ENCODE measurements around the gene WDR82. TPM values are rescaled to one million over a fixed set of nuclear protein-coding genes. Genes with fewer than 3 reads are reported as not detected.
"Not testable (repeated sequence)": the region's sequence is repeated elsewhere in the genome, so short reads cannot be mapped to it uniquely, and the experiment has no call there.

The WDR82 gene
- total RNA-seq, 1 donor from 2014 or later = 103 TPM

- intact Hi-C loops (cut with micrococcal nuclease) = loop anchor here (1.0 kb wide), 1 partner anchor 48 kb away; no protein-coding TSS in a partner anchor
- H3K27ac Mint-ChIP-seq = no peak overlapping the region
- H3K27me3 Mint-ChIP-seq (ENCODE audit: low read depth) = no peaks in the 10 kb centered on the region
- peaks cover 8% of the 10 kb centered on the region for H3K36me3 Mint-ChIP-seq (ENCODE audit: low read depth)
- peaks cover 17% of the 10 kb centered on the region for H3K4me1 Mint-ChIP-seq (ENCODE audit: low read depth)
- no peak for DNase-seq (ENCODE audit: low spot score)
- no peak overlapping the region for H3K4me3 Mint-ChIP-seq (ENCODE audit: low read depth)
- H3K9me3 Mint-ChIP-seq = no peaks in the 10 kb centered on the region
These were observed 12.4 kb upstream of the WDR82 start for GRCh38 chr3:52290596-52291507.

GRCh38 chr3:52289747-52290595 lies 11.5 kb upstream of the WDR82 start:
- H3K4me1 Mint-ChIP-seq (ENCODE audit: low read depth) = peaks cover 17% of the 10 kb centered on the region
- no peak overlapping the region for H3K4me3 Mint-ChIP-seq (ENCODE audit: low read depth)
- H3K27me3 Mint-ChIP-seq (ENCODE audit: low read depth) = no peaks in the 10 kb centered on the region
- peaks cover 8% of the 10 kb centered on the region for H3K36me3 Mint-ChIP-seq (ENCODE audit: low read depth)
- H3K9me3 Mint-ChIP-seq = no peaks in the 10 kb centered on the region
- intact Hi-C loops (cut with micrococcal nuclease) = no loop called here
- DNase-seq (ENCODE audit: low spot score) = no peak
- no peak overlapping the region for H3K27ac Mint-ChIP-seq

GRCh38 chr3:52289338-52289746 lies 10.9 kb upstream of the WDR82 start:
- Mint-ChIP-seq H3K4me3 (ENCODE audit: low read depth) (peak overlapping the region; percentile 89), H3K27me3 (ENCODE audit: low read depth) (no peaks in the 10 kb centered on the region), H3K27ac (no peak overlapping the region), H3K4me1 (ENCODE audit: low read depth) (peaks cover 17% of the 10 kb centered on the region), H3K36me3 (ENCODE audit: low read depth) (peaks cover 8% of the 10 kb centered on the region), H3K9me3 (no peaks in the 10 kb centered on the region)
- DNase-seq (ENCODE audit: low spot score) = no peak
- intact Hi-C loops (cut with micrococcal nuclease) = no loop called here

DNA sequence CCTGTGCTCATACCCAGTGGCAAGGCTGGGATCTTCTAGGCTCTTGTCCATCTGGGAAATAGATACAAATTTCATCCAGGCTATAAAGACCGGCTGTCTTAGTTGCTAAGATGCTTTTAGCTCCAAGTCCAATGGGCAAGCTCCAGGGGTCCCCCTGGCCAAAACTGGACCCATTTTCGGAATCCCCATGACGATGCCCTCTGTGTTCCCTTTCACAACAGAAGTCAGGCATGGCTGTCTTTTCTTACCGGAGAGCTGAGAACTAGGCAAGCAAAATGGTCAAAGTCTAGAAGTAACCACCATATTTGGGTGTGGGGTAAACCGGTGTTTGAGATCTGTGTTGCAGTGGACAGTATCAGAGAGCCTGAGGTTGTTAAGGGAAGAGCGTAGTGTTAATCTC lies 10.2 kb upstream of the WDR82 start:
- Mint-ChIP-seq H3K4me1 (ENCODE audit: low read depth) (peaks cover 17% of the 10 kb centered on the region), H3K4me3 (ENCODE audit: low read depth) (peak overlapping the region; percentile 89), H3K9me3 (no peaks in the 10 kb centered on the region), H3K27ac (peak overlapping the region; percentile 100), H3K36me3 (ENCODE audit: low read depth) (peaks cover 8% of the 10 kb centered on the region), H3K27me3 (ENCODE audit: low read depth) (no peaks in the 10 kb centered on the region)
- DNase-seq (ENCODE audit: low spot score) = no peak
- intact Hi-C loops (cut with micrococcal nuclease) = no loop called here

DNA sequence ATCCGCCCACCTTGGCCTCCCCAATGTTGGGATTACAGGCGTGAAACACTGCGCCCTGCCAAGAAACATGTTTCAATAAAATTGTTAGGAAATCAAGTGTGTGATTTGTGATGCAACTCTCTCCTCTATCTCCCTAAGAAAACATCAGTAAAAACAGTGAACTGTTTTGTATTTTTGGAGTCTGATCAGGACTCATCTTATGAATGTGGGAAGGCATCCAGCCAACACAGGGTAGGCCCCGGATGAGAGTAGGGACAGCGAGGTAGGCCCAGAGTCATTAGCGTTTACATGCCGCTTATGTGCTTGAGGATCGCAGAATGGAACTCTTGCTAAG lies 8.3 kb upstream of the WDR82 start:
- intact Hi-C loops (cut with micrococcal nuclease) = loop anchor here (1.0 kb wide), 1 partner anchor 7 kb away; no protein-coding TSS in a partner anchor
- peaks cover 16% of the 10 kb centered on the region for H3K36me3 Mint-ChIP-seq (ENCODE audit: low read depth)
- peak overlapping the region; percentile 89 for H3K4me3 Mint-ChIP-seq (ENCODE audit: low read depth)
- peak overlapping the region; percentile 100 for H3K27ac Mint-ChIP-seq
- peaks cover 29% of the 10 kb centered on the region for H3K4me1 Mint-ChIP-seq (ENCODE audit: low read depth)
- no peaks in the 10 kb centered on the region for H3K27me3 Mint-ChIP-seq (ENCODE audit: low read depth)
- H3K9me3 Mint-ChIP-seq = no peaks in the 10 kb centered on the region
- no peak for DNase-seq (ENCODE audit: low spot score)

- DNase-seq (ENCODE audit: low spot score); H3K9me3 Mint-ChIP-seq; H3K27ac Mint-ChIP-seq; intact Hi-C loops (cut with micrococcal nuclease); H3K4me3 Mint-ChIP-seq (ENCODE audit: low read depth); H3K27me3 Mint-ChIP-seq (ENCODE audit: low read depth): not testable (repeated sequence)
- Mint-ChIP-seq H3K4me1 (ENCODE audit: low read depth) (peaks cover 40% of the 10 kb centered on the region), H3K36me3 (ENCODE audit: low read depth) (peaks cover 13% of the 10 kb centered on the region)
These were observed 5.6 kb upstream of the WDR82 start for GRCh38 chr3:52284051-52284450.

- intact Hi-C loops (cut with micrococcal nuclease) = no loop called here
- Mint-ChIP-seq H3K36me3 (ENCODE audit: low read depth) (peaks cover 16% of the 10 kb centered on the region), H3K27ac (peak overlapping the region; percentile 43), H3K9me3 (no peaks in the 10 kb centered on the region), H3K4me3 (ENCODE audit: low read depth) (no peak overlapping the region), H3K27me3 (ENCODE audit: low read depth) (no peaks in the 10 kb centered on the region), H3K4me1 (ENCODE audit: low read depth) (peaks cover 37% of the 10 kb centered on the region)
- no peak for DNase-seq (ENCODE audit: low spot score)
These were observed 4.9 kb upstream of the WDR82 start for GRCh38 chr3:52283306-52283705.

- DNase-seq (ENCODE audit: low spot score) = no peak
- Mint-ChIP-seq H3K27ac (peak overlapping the region; percentile 90), H3K27me3 (ENCODE audit: low read depth) (no peaks in the 10 kb centered on the region), H3K4me3 (ENCODE audit: low read depth) (no peak overlapping the region), H3K36me3 (ENCODE audit: low read depth) (peaks cover 22% of the 10 kb centered on the region), H3K9me3 (no peaks in the 10 kb centered on the region), H3K4me1 (ENCODE audit: low read depth) (peaks cover 37% of the 10 kb centered on the region)
- intact Hi-C loops (cut with micrococcal nuclease) = no loop called here
These were observed 3.7 kb upstream of the WDR82 start for GRCh38 chr3:52281981-52282801.

- no peak for DNase-seq (ENCODE audit: low spot score)
- peaks cover 46% of the 10 kb centered on the region for H3K4me1 Mint-ChIP-seq (ENCODE audit: low read depth)
- H3K27me3 Mint-ChIP-seq (ENCODE audit: low read depth) = no peaks in the 10 kb centered on the region
- H3K27ac Mint-ChIP-seq = peak overlapping the region; percentile 99
- intact Hi-C loops (cut with micrococcal nuclease) = no loop called here
- H3K4me3 Mint-ChIP-seq (ENCODE audit: low read depth) = peak overlapping the region; percentile 93
- H3K36me3 Mint-ChIP-seq (ENCODE audit: low read depth) = peaks cover 39% of the 10 kb centered on the region
- no peaks in the 10 kb centered on the region for H3K9me3 Mint-ChIP-seq
These were observed 1.6 kb upstream of the WDR82 start for GRCh38 chr3:52280050-52280461.

- intact Hi-C loops (cut with micrococcal nuclease) = loop anchor here (1.0 to 10.0 kb wide), 4 partner anchors 8 to 405 kb away; partner anchors contain the start of genes DUSP7, GLYCTK, GNL3 and PBRM1
- DNase-seq (ENCODE audit: low spot score) = no peak
- Mint-ChIP-seq H3K4me3 (ENCODE audit: low read depth) (peak overlapping the region; percentile 93), H3K9me3 (no peaks in the 10 kb centered on the region), H3K27me3 (ENCODE audit: low read depth) (no peaks in the 10 kb centered on the region), H3K27ac (peak overlapping the region; percentile 99), H3K4me1 (ENCODE audit: low read depth) (peaks cover 47% of the 10 kb centered on the region), H3K36me3 (ENCODE audit: low read depth) (peaks cover 42% of the 10 kb centered on the region)
These were observed 1.1 kb upstream of the WDR82 start for GRCh38 chr3:52279596-52279995.

DNA sequence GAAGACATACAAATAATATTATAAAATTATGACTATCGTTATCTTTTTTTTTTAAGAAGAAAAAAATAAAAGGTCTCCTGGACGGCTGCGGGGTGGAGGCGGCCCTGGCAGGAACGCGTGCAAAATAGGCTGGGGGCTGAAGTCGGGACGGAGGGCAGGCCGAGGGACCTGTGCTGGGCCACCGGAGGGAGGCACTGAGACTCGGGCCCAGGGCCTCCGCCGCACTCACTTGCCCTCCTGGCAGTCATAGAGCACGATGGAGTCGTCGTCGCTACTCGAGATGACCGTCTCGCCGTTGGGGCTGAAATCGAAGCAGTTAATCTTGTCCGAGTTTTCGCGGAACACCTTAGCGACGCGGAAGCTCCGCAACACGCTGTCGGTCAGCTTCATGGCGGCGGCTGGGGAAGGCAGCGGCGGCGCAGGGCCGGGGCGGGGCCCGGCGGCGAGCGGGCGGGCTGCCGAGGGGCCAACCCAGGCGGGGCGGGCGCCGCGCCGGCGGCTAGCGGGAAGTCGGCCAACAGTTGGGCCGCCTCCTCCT lies 408 bp downstream of the WDR82 start:
- DNase-seq (ENCODE audit: low spot score) = no peak
- peaks cover 58% of the 10 kb centered on the region for H3K4me1 Mint-ChIP-seq (ENCODE audit: low read depth)
- peak overlapping the region; percentile 98 for H3K4me3 Mint-ChIP-seq (ENCODE audit: low read depth)
- H3K27ac Mint-ChIP-seq = peak overlapping the region; percentile 99
- no peaks in the 10 kb centered on the region for H3K27me3 Mint-ChIP-seq (ENCODE audit: low read depth)
- intact Hi-C loops (cut with micrococcal nuclease) = loop anchor here (1.0 to 10.0 kb wide), 5 partner anchors 25 to 407 kb away; partner anchors contain the start of genes DUSP7, GNL3, PBRM1 and TWF2
- peaks cover 54% of the 10 kb centered on the region for H3K36me3 Mint-ChIP-seq (ENCODE audit: low read depth)
- H3K9me3 Mint-ChIP-seq = no peaks in the 10 kb centered on the region

Measured in activated T-helper 2 cell treated with anti-CD3 and anti-CD28 coated beads, Interferon-gamma antibody, Interleukin-2, Interleukin-4, amounts not matched to agents 10 μg/mL and 5 μg/mL and 100 μg/mL, durations not matched to agents 14 hours and 24 hours and 36 hours (primary cell).